Cerebellar nuclear complex (tissue), 1 donor: ENCODE results near the gene SEMA4D.
"Not testable (repeated sequence)": the region's sequence is repeated elsewhere in the genome, so short reads cannot be mapped to it uniquely, and the experiment has no call there.

Source experiments
- DNase-seq, 2 experiments: peaks; one replicate each; lab custom pipeline; 2025; lab: John Stamatoyannopoulos, UW

Gene SEMA4D

GRCh38 chr9:89384783-89385182 lies 113.1 kb downstream of the SEMA4D start:
- DNase-seq, result no peak

- DNase-seq, result no peak
Observed at GRCh38 chr9:89383721-89384300, 114.1 kb downstream of the SEMA4D start.

DNA sequence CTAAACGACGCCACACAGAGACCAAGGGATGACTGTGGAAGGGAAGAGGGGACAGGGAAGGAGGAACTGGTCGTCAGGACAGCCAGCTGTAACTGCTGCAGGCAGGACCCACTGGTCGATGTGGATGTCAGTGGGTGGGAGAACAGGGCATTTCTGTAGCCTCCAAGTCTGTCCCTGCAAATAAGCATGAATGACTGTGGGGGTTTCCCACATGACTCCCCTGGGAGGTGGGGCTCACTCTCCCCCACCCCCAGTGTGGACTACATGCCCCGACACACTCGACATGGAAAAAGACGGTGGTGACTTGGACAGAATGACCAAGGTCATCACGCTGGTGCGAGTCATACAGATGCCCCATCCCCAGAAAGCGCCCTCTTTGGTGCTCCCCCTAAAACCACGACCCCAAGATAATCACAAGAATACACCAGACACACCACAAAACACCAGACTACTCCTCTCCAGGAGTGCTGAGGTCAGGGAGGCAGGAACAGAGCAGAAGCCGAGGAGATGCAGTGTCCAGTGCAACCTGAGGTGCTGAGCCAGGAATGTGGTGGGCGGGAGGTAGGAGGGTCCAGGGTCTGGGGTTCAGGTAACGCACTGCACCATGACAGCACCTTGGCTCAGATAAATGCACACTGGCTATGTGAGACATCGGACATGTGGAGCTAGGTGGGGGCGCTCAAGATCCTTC lies 114.7 kb downstream of the SEMA4D start:
- no peak for DNase-seq

DNA sequence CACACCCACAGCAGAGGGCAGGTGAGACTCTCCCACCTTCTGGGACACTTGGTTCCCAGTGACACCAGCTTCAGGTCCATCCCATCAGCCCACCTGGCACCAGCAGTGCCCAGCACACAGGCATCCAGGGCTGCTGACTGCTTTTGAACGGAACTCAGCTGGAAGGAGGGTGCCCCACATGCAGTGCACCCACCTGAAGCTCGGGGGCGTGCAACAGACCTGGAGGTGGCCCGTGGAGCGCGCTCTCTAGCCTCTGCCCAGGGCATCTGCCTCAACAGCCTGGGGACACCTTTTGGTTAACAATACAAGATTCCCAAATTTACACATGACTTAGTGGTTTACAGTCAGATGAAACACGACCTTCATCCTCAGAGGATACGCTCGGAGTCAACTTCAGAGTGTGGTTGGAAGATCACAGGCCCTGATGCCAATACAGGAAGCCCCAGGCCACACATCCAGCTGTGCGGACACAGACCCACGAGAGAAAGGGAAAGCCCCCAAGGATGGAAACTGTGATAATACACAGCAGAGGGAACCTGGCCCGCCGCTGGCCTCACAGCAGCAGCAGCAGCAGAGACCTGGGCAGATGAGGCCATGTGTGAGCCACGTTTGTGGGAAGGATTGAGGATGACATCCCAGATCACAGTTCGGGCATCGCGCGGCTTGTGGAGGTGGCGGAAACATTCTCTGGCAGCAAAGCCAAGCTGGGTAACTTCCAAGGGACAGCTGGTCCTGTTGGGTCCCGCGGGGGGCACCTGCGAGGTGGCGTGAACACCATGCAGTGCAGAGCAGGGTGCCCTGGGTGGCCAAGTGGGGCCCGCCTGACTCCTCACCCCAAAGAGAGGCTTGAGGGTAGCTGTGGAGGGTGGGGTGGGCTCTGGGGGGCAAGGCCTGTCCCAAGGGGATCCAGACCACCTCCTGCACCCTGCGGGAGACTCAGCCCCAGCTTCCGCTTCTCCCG lies 115.6 kb downstream of the SEMA4D start:
- no peak for DNase-seq

GRCh38 chr9:89381308-89381609 lies 116.7 kb downstream of the SEMA4D start:
- no peak for DNase-seq

DNA sequence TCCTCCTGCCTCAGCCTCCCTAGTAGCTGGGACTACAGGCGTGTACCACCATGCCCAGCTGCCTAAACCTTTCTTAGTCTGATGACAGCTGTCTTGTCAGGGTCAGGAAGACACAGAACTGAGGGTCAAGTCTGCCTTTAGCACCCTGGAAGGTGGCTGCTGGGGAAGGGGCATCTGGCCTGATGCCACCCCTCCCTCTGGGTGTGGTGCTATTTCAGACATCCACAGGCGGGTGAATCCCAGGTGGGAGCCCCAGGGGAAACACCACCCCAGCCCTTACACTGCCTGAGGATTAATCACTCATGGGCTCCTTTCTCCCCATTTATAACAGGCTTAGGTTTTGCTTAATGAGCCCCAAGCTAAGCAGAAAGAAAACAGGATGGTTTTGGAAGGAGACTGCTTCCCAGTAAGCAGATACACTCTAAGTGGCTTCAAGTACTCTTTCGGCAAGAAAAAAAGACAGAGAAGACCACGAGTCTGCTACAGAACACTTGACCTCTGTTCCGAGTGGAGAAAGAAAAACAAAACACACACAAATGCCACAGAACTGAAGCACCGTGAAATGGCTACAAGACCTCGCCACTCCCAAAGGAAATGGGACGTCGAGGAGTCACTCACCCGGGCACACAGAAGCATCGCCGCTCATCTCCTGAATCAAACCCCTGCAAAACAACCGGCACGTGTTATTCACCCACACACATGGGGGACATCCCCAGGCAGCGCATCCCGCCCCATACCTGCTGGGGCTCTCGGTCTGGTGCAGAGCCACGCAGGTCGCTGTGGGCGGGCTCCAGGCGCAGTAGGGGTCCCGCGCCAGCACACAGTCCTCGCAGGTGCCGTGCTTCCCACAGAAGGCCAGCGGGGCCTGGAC lies 117.2 kb downstream of the SEMA4D start:
- DNase-seq, result no peak

GRCh38 chr9:89379508-89380115 lies 118.3 kb downstream of the SEMA4D start:
- DNase-seq, result no peak

DNA sequence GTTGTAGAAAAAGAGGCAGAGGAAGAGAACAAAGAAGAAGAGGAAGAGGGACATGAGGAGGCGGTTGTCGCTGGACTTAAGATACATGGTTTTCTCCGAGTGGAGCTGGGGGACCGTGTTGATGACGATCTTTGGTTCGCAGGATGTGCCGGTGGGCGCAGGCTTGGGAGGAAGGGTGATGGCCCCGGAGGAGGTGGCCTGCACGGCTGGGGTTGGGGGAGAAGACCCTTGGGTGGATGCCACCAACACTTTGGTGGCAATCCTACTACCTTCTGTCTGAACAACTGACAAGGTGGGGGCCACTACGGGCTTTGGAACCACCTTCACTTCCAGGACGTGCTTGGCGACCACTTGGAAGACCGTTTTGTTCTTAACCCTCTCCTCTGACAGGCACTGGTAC lies 118.9 kb downstream of the SEMA4D start:
- no peak for DNase-seq

DNA sequence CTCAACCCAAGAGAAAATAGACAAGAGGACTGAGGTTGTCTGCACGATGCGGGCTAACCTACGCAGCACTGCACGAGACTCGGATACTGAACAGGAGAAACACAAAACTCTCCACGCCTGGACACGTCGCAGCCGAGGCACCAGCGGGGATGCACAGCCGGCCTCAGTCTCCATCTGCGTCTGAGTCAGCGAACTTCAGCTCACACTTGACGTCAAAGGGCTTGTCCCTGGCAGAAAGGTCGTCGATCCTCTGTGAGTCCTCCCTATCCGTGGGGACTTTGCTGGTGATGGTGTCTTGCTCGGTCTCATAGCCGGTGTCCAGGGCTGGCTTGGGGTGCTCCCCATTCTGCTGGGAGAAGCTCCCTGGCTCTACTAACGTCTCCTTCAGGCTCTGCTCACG lies 119.4 kb downstream of the SEMA4D start:
- DNase-seq, result no peak

GRCh38 chr9:89377411-89377810 lies 120.5 kb downstream of the SEMA4D start:
- DNase-seq, result no peak

DNA sequence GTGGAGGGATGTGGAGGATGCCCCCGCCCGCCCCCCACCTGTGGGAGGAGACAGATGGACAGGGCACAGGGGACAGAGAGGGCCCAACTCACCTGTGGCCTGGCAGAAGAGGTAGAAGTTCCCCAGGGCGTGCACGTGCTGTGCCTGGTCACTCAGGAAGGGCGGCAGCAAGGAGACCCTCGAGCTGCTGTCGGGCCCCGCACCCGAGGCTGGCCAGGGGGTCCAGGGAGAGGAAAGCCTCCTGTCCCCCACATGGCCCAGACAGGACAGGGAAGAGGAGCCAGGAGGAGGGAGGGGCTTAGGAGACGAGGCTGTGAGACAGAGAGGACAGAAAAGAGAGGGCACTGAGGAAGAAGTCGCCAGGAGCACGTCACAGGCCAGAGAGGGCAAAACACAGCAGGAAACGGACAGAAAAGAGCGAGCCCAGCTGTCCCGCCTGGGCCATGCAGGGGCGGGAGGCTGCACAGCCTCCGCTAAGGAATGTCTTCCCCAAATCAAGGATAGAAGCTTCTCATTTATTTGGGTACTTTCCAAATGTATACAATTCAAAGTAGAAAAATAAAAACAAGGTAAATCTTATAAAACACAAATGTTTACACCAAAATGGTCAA lies 121.1 kb downstream of the SEMA4D start:
- no peak for DNase-seq

- DNase-seq, result no peak
Observed at GRCh38 chr9:89376286-89376685, 121.6 kb downstream of the SEMA4D start.

DNA sequence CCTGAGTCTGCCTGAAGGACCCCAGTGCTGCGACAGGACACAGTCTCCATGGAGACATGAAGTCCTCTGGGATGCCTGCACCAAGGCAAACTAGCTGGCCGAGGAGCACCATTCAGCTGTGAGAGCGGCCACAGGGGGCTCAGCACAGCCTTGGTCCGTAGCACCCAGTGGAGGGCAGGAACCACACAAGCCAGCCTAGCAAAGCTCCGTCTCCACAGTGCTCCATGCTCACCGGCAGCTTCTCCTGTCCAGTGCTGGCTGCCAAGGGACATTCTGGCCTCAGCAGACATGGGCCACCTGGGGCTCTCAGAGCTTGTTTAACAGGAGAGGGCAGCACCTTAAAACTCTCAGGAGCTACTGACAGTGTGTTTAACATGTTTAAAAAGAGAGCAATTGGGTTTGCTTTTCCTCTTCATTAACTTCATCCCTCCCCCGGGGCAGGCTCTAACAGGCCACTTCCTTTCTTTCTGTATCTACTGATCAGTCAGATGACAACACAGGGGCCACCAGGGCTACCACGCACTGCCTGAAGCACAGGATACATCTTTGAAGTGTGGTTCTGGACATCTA lies 122.6 kb downstream of the SEMA4D start:
- DNase-seq, result no peak

- no peak for DNase-seq
Observed at GRCh38 chr9:89374176-89374575, 123.7 kb downstream of the SEMA4D start.

- no peak for DNase-seq
Observed at GRCh38 chr9:89372979-89373378, 124.9 kb downstream of the SEMA4D start.

DNA sequence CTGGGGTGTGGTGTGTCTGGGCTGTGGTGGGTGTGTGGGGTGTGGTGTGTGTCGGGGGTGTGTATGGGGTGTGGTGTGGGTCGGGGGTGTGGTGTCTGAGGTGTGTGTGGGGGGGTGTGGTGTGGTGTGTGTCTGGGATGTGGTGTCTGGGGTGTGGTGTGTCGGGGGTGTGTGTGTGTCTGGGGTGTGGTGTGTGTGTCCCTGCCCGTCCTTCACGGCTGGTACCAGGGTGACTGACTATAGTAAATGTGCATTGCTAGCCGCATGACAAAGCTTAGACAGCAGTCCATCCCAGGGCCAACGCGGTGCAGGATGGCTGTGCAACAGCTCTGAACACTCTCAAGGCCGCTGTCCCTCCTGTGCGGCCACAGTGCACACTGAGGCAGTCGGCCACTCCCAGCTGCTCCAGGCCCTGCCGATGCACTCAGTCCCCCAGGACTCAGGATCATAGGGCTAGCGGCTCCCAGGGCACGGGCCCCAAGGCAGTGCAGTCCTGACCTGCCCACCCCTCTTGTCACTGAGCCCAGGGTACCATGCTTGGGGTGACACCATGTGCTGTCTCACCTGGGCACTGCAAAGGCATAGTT lies 125.6 kb downstream of the SEMA4D start:
- no peak for DNase-seq

DNA sequence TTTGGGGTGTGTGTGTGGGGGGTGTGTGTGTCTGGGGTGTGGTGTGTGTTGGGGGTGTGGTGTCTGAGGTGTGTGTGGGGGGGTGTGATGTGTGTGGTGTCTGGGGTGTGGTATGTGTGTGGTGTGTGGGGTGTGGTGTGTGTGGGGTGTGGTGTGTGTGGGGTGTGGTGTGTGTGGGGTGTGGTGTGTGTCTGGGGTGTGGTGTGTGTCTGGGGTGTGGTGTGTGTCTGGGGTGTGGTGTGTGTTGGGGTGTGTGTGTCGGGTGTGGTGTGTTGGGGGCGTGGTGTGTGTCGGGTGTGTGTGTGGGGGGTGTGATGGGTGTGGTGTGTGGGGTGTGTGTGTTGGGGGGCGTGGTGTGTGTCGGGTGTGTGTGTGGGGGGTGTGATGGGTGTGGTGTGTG lies 126.1 kb downstream of the SEMA4D start:
- DNase-seq, result not testable (repeated sequence)

- no peak for DNase-seq
Observed at GRCh38 chr9:89370593-89370992, 127.3 kb downstream of the SEMA4D start.

GRCh38 chr9:89368978-89369377 lies 128.9 kb downstream of the SEMA4D start:
- DNase-seq, result no peak

DNA sequence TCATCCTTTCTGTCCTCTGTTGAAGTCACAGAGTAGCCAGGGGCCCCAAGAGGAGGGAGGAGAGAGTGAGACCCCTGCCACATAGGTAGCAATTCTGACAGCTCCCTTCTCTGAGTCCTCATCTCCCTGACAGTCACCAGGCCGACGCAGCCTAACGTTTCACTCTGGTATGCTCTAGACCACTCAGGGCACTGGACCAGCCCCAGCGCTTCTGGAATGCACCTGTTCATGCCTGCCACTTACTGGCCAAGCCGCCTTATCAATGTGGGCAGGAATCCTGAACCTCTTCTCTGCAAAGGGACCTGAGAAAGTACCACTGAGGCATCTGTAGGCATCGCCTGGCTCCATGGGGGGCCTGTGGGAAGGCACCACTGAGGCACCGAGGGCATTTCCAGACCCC lies 129.4 kb downstream of the SEMA4D start:
- no peak for DNase-seq
